Body of pancreas (tissue), 4 donors: Measurements from ENCODE around the gene CLDN25. TPM values are rescaled to one million over a fixed set of nuclear protein-coding genes. Genes with fewer than 3 reads are reported as not detected.

Experiments used
- ATAC-seq: fragments of 150-250 bp; one replicate; pipeline ENCODE4 v1.9.1; 2016
- DNase-seq, 4 donors: peaks; one replicate each; pipeline ENCODE4 v3.0.0-alpha.2; 2019
- H3K27ac ChIP-seq, 4 donors: fragments of 200-600 bp; sonication (generic); 1 replicate in 3 of 4; 2 replicates in 1 of 4; pipeline versions ENCODE4 v1.5.1 to v1.6.1; 2016 to 2019; ENCODE audit warnings: mild to moderate bottlenecking in 1 of 4, mixed read lengths in 1 of 4, moderate library complexity in 1 of 4
- H3K27me3 ChIP-seq, 2 donors: fragments of 200-600 bp; sonication (generic); one replicate each; pipeline ENCODE4 v1.6.0; 2016; ENCODE audit warnings: mild to moderate bottlenecking in 1 of 2
- H3K36me3 ChIP-seq, 2 donors: fragments of 200-600 bp; sonication (generic); replicated peaks in 1 of 2; 2 replicates each; pipeline ENCODE4 v1.5.1; 2016; ENCODE audit warnings: low read depth in 2 of 2; ENCODE audit not compliant: insufficient read depth in 1 of 2
- H3K4me1 ChIP-seq: fragments of 200-600 bp; sonication (generic); one replicate; pipeline ENCODE4 v1.6.0; 2016
- H3K4me3 ChIP-seq, 2 donors: fragments of 200-600 bp; sonication (generic); 1 replicate in 1 of 2; 2 replicates in 1 of 2; pipeline ENCODE4 v1.5.1; 2016 to 2019
- H3K9me3 ChIP-seq, 3 donors: fragments of 200-600 bp; sonication (generic); 1 replicate in 2 of 3; 2 replicates in 1 of 3; pipeline ENCODE4 v1.5.1; 2016
- POLR2A ChIP-seq, 3 donors: fragments of 450-650 bp; IDR thresholded peaks; one replicate each; pipeline ENCODE4 v1.6.1; 2016; ENCODE audit warnings: antibody characterized with exemption in 3 of 3, mild to moderate bottlenecking in 2 of 3
- WGBS, 2 donors: methylation state at CpG; one replicate each; pipeline ENCODE4 v1.1.5; 2017; 5-methylcytosine and 5-hydroxymethylcytosine counted together
- intact Hi-C: fragments of 100-400 bp; cut with DNase I; formaldehyde crosslinking; loops from one replicate; pipeline ENCODE4 v1.15.1; 2023
- small RNA-seq: library from RNA; depleted of rRNA; stranded (forward); fragments of <200 nt; gene quantifications from one replicate; pipeline ENCODE3, GENCODE V24; 2016
- total RNA-seq, 2 donors: library from RNA; depleted of rRNA; stranded (reverse); fragments of >200 nt; gene quantifications; one replicate each; pipeline ENCODE4 v1.1.0, GENCODE V29; 2016
- TF ChIP-seq, protein P1 (sequence below), 7 experiments: fragments of 450-650 bp in 4 of 7; fragments of 200-600 bp in 3 of 7; sonication (generic) in 3 of 7; IDR thresholded peaks; one replicate each; pipeline ENCODE4 v1.5.1; 2016 to 2019; ENCODE audit warnings: antibody characterized with exemption in 7 of 7

Gene CLDN25
- total RNA-seq, 2 donors from 2014 or later = not detected

DNA sequence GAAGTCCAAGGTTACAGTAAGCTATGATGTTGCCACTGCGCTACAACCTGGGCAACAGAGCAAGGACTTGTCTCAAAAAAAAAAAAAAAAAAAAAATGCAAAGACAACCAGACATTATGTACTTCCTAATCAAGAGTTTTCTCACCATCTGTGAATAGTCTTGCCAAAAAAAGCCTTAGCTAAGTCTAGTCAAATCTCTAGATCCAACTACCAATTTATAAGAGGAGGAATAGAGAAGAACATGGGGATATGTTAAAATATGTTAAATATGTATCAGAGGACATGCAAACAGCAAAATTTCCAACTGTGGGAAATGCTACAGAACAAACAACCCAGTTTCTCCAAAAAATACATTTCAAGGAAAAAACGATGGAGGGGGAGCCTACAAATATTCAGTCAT lies 50.2 kb downstream of the CLDN25 start:
- no peak for TF ChIP-seq POLR2A (IDR thresholded peaks at IDR 0.05)
- TF ChIP-seq, protein P1, sequence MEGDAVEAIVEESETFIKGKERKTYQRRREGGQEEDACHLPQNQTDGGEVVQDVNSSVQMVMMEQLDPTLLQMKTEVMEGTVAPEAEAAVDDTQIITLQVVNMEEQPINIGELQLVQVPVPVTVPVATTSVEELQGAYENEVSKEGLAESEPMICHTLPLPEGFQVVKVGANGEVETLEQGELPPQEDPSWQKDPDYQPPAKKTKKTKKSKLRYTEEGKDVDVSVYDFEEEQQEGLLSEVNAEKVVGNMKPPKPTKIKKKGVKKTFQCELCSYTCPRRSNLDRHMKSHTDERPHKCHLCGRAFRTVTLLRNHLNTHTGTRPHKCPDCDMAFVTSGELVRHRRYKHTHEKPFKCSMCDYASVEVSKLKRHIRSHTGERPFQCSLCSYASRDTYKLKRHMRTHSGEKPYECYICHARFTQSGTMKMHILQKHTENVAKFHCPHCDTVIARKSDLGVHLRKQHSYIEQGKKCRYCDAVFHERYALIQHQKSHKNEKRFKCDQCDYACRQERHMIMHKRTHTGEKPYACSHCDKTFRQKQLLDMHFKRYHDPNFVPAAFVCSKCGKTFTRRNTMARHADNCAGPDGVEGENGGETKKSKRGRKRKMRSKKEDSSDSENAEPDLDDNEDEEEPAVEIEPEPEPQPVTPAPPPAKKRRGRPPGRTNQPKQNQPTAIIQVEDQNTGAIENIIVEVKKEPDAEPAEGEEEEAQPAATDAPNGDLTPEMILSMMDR (IDR thresholded peaks at IDR 0.05) = no peak
- no peak for ATAC-seq
- Histone ChIP-seq H3K4me1 (no peaks in the 10 kb centered on the region), H3K27me3 (no peaks in the 10 kb centered on the region), H3K4me3 (no peak overlapping the region), H3K27ac (no peak overlapping the region), H3K36me3 (no peaks in the 10 kb centered on the region), H3K9me3 (no peaks in the 10 kb centered on the region)
- intact Hi-C loops = no loop called here
- WGBS, 2 donors = 77 to 78% methylated on average over 2 of the region's 2 CpGs
- DNase-seq = no peak

Small RNA genes within 50 kb of the gene (small RNA-seq; reads per million reads assigned to genes)
- gene LRRC37A13P = not detected
- not detected for gene RPS29P19

Other genes starting within 250 kb of the CLDN25 start
- under 1 TPM in 1 of 2 donors, not detected in 1; 0.33 TPM for gene TMPRSS5, start 73.5 kb upstream of the CLDN25 start, total RNA-seq
- 10 to 100 TPM in 1 of 2 donors, 1 to 10 TPM in 1; 6.9 to 10.4 TPM for gene ZW10, start 6.1 kb upstream of the CLDN25 start, total RNA-seq
- gene USP28, start 95.8 kb downstream of the CLDN25 start, total RNA-seq = 10 to 100 TPM; 17.9 to 31.0 TPM
- not detected for gene HTR3B, start 125.0 kb downstream of the CLDN25 start, total RNA-seq
- 1 to 10 TPM in 1 of 2 donors, under 1 TPM in 1; 0.33 to 1.0 TPM for gene HTR3A, start 195.3 kb downstream of the CLDN25 start, total RNA-seq